Right cardiac atrium (tissue), 5 donors: Measurements from ENCODE around the gene WDR33. TPM values are rescaled to one million over a fixed set of nuclear protein-coding genes. Genes with fewer than 3 reads are reported as not detected.
A peak's percentile ranks its signal among the peaks of the same experiment; 100 is the strongest.
"Not testable (repeated sequence)": the region's sequence is repeated elsewhere in the genome, so short reads cannot be mapped to it uniquely, and the experiment has no call there.

Source experiments
- ATAC-seq, 2 donors: fragments of 200-7000 bp; cut with Tn5 transposase; one replicate each; pipeline versions ENCODE4 v1.8.0 to v1.9.1; 2020; ENCODE audit warnings: moderate library complexity in 2 of 2, mild to moderate bottlenecking in 1 of 2
- DNase-seq, 3 donors: peaks; one replicate each; pipeline ENCODE4 v3.0.0-alpha.2; 2020
- H3K27ac ChIP-seq: one replicate; pipeline ENCODE4 v1.5.1; 2013; ENCODE audit warnings: mild to moderate bottlenecking, low read length, control low read depth, moderate library complexity
- H3K27me3 ChIP-seq: one replicate; pipeline ENCODE4 v1.6.1; 2013; ENCODE audit not compliant: control insufficient read depth, insufficient read depth
- H3K4me1 ChIP-seq: one replicate; pipeline ENCODE4 v1.6.1; 2013; ENCODE audit warnings: low read length; ENCODE audit not compliant: control insufficient read depth, insufficient read depth
- H3K4me3 ChIP-seq: one replicate; pipeline ENCODE4 v1.5.1; 2013; ENCODE audit warnings: low read length, control low read depth
- H3K9me3 ChIP-seq: one replicate; pipeline ENCODE4 v1.6.1; 2013; ENCODE audit warnings: low read length; ENCODE audit not compliant: control insufficient read depth
- WGBS: extraction: QIAGEN DNeasy Blood & Tissue Kit; methylation state at CpG from one replicate; pipeline ENCODE4 v1.1.7; 2013; 5-methylcytosine and 5-hydroxymethylcytosine counted together
- intact Hi-C, 4 donors: fragments of 100-400 bp; cut with DNase I; formaldehyde crosslinking; loops; one replicate each; pipeline versions ENCODE4 v1.11.0 to v1.14.0; 2022 to 2023
- polyA plus RNA-seq: library from polyadenylated mRNA; stranded (reverse); fragments of 200-250 nt; gene quantifications from one replicate; pipeline ENCODE4 v1.2.3, GENCODE V29; 2013
- total RNA-seq, 4 donors: library from RNA; stranded (reverse); fragmentation: NEBNext Ultra II Directional; extraction: Animal tissue kit (Norgen Biotek cat#: 25700); gene quantifications; one replicate each; pipeline ENCODE4 v1.2.1, GENCODE V29; 2021
- donor health status: healthy with polysubstance abuse.
- donor health status: DM: no; HTN: yes; CAD: no.
- donor health status: DM: no; HTN: no; CAD: no.
- donor health status: DM: no; HTN: yes; CAD: no; lungs with severe emphysema.
- donor health status: DM: yes; HTN: yes; CAD: no.

WDR33 gene
- total and polyA plus RNA-seq, 5 donors, result 12.7 to 45.7 (median 40.9) TPM

DNA sequence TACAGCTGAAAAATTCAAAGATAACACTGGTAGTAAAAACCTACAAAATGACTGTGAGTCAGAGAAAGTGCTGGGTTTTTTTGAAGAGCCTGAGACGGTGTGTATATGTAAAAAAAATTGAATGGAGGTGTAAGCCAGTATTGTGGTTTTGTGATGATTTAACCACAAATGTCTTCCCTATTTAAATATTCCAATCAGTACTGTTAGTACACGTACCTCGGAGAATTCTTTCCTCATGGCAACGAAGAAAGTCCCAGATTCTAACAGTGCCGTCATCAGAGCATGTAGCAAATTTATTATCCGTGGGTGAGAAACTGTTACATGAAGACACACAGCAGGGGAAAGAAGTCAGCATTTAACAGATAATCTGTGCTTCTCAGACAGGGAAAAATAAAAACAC is 48.1 kb downstream of the WDR33 start:
- Histone ChIP-seq H3K9me3 (no peaks in the 10 kb centered on the region), H3K27ac (no peak overlapping the region), H3K4me3 (no peak overlapping the region), H3K27me3 (no peaks in the 10 kb centered on the region), H3K4me1 (no peaks in the 10 kb centered on the region)
- intact Hi-C loops, result no loop called here
- DNase-seq, result no peak
- WGBS, result 66% methylated on average over 6 of the region's 6 CpGs
- no peak for ATAC-seq

DNA sequence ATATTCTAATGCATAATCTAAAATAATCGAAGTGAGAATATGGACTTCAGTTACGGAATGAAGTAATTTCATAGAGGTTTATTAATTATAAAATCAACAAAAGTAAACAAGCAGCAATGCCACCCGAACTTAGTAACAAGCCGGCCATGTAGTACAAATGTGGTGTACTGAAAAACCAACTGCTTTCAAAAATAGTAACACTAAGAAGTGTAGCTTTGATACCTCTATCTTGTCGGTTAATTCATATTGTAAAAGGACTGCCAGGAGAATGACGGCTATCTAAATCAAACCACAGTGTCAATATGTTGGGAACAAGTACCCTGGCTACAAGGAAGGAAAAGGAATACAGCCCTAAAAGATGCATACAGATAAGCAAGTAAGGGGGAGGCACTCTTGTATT is 48.5 kb downstream of the WDR33 start:
- WGBS, result 71% methylated on average over 6 of the region's 6 CpGs
- Histone ChIP-seq H3K4me1 (no peaks in the 10 kb centered on the region), H3K27me3 (no peaks in the 10 kb centered on the region), H3K4me3 (no peak overlapping the region), H3K9me3 (no peaks in the 10 kb centered on the region), H3K27ac (no peak overlapping the region)
- ATAC-seq (peak; percentile 49 to 55), DNase-seq (no peak)
- intact Hi-C loops, result no loop called here

DNA sequence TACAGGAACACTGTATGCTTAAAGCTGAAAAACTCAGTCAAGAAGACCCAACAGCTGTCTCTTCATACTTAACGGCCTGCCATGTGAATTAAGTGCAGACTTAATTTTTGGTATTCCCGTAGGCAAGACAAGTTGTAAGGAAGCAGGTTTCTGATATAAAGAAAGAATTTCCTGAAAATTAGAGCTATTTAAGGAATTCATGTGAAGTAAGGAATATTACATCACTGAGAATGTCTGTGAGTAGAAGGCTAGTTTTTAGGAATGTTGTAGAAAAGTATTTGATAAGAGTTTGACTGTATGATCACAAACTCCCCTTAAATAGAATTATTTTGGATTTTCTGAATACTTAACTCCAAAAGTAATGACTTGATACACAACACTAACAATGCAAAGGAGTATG is 51.0 kb downstream of the WDR33 start:
- no peaks in the 10 kb centered on the region for H3K9me3 ChIP-seq
- no peak overlapping the region for H3K27ac ChIP-seq
- ATAC-seq, result no peak
- H3K4me1 ChIP-seq, result no peaks in the 10 kb centered on the region
- H3K27me3 ChIP-seq, result no peaks in the 10 kb centered on the region
- H3K4me3 ChIP-seq, result no peak overlapping the region
- intact Hi-C loops, result no loop called here
- DNase-seq, result no peak
- 73% methylated on average over 2 of the region's 2 CpGs for WGBS

DNA sequence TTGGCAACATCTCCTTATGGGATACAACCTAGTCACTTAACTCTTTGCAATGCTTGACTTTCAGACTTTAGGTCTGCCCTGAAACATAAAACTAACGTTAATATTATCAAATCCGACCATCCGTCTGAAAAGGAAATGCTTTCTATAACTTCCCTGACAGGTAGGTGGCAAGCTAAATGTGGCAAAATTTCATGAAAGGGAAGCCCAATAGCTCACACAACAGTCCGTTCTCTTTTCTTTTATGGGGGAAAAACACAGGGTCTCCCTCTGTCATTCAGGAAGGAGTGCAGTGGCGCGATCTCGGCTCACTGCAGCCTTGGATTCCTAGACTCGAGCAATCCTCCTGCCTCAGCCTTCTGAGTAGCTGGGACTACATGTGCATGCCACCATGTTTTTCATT is 56.8 kb downstream of the WDR33 start:
- Histone ChIP-seq H3K9me3 (no peaks in the 10 kb centered on the region), H3K4me3 (no peak overlapping the region), H3K4me1 (no peaks in the 10 kb centered on the region), H3K27me3 (no peaks in the 10 kb centered on the region), H3K27ac (no peak overlapping the region)
- WGBS, result 90% methylated on average over 8 of the region's 8 CpGs
- intact Hi-C loops, result no loop called here
- no peak for ATAC-seq
- no peak for DNase-seq

DNA sequence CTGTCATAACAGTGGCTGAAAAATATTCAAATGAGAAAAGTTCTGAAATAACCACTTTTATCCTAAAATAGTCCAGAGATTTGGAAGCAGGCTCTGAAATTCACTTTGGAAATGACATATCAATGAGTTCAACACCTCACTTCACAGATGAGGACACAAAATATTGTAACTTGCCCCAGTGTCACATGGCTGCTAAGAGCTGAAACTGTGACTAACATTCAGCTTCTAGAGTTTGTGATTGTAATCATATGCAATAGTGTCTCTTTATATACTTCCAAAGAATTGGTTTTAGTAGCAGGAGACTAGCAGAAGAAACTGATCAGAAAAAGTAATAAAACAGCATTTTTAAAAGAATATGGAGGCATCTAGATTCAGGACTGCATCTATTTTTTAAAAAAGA is 57.6 kb downstream of the WDR33 start:
- no peak overlapping the region for H3K4me3 ChIP-seq
- H3K27ac ChIP-seq, result no peak overlapping the region
- DNase-seq, result no peak
- no peaks in the 10 kb centered on the region for H3K9me3 ChIP-seq
- no peaks in the 10 kb centered on the region for H3K4me1 ChIP-seq
- H3K27me3 ChIP-seq, result no peaks in the 10 kb centered on the region
- no peak for ATAC-seq
- intact Hi-C loops, result no loop called here

DNA sequence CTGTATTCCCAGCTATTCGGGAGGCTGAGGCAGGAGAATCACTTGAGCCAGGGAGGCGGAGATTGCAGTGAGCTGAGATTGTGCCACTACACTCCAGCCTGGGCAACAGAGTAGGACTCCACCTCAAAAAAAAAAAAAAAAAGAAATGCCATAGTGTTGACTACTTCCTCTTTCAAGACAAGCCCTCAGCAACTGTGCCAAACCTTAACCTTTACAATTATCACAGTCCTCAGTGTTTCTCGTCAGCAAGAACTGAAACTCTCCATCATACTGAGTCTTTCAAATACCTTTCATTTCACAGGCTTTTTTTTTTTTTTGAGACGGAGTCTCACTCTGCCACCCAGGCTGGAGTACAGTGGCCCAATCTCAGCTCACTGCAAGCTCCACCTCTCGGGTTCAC is 61.4 kb downstream of the WDR33 start:
- WGBS, result 73% methylated on average over 5 of the region's 5 CpGs

DNA sequence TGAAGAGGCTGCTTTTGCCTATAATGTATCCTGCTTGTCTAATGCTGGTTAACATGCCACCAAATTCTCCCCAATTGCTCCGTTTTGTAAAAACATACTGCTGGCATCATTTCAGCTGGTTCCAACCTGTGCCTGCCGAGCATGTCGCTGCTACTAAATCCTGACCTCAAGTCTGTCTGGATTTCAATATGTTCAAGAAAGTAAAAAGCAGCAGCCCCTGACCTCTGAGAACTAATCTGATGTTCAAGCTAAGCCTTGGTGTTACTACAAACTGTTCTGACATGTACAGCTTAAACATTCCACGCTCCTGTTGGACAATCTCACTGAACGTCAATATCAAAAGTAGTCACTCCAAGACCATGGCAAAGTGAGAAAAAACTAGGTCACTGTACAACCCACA is 63.4 kb downstream of the WDR33 start:
- Histone ChIP-seq H3K9me3 (no peaks in the 10 kb centered on the region), H3K27ac (no peak overlapping the region), H3K27me3 (no peaks in the 10 kb centered on the region), H3K4me3 (no peak overlapping the region), H3K4me1 (no peaks in the 10 kb centered on the region)
- ATAC-seq (no peak), DNase-seq (no peak)
- 93% methylated on average over 5 of the region's 5 CpGs for WGBS
- intact Hi-C loops, result no loop called here

More for the DNA sequence above, 61.4 kb downstream of the WDR33 start:
- DNase-seq, H3K27me3 ChIP-seq, H3K9me3 ChIP-seq, intact Hi-C loops, H3K27ac ChIP-seq, H3K4me1 ChIP-seq, H3K4me3 ChIP-seq: not testable (repeated sequence)
- peak; percentile 22 to 79 for ATAC-seq

DNA sequence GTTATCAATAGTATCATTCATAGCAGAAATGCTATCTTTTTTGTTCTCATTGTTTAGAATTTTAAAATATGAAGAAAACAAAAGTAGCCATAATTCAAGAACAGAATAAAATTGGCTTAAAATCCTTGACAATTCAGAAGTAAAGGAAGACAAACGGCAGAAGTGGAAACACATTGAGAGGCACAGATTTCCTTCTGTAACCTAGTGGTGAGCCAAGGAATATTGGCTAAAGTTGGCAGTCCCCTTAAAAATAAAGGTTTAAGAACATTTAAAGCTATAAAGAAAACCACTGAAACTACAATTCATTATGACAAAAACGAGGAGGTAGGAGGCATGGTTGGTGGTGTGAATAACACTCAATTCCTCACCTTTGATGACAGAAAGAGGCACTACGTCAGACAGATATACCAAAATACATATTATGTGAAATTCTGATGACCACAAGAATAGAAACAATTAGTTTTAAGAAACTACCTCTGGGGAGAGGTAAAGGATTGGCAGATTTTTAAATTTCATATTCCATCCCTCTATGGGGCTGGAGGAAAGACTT is 67.4 kb downstream of the WDR33 start:
- intact Hi-C loops, result loop anchor here in 1 of 4 donors (2.0 kb wide), 1 partner anchor 37 kb away; no protein-coding TSS in a partner anchor
- H3K4me1 ChIP-seq, result no peaks in the 10 kb centered on the region
- no peak overlapping the region for H3K27ac ChIP-seq
- H3K9me3 ChIP-seq, result no peaks in the 10 kb centered on the region
- no peaks in the 10 kb centered on the region for H3K27me3 ChIP-seq
- 73% methylated on average over 3 of the region's 3 CpGs for WGBS
- DNase-seq, result no peak
- no peak for ATAC-seq
- no peak overlapping the region for H3K4me3 ChIP-seq

DNA sequence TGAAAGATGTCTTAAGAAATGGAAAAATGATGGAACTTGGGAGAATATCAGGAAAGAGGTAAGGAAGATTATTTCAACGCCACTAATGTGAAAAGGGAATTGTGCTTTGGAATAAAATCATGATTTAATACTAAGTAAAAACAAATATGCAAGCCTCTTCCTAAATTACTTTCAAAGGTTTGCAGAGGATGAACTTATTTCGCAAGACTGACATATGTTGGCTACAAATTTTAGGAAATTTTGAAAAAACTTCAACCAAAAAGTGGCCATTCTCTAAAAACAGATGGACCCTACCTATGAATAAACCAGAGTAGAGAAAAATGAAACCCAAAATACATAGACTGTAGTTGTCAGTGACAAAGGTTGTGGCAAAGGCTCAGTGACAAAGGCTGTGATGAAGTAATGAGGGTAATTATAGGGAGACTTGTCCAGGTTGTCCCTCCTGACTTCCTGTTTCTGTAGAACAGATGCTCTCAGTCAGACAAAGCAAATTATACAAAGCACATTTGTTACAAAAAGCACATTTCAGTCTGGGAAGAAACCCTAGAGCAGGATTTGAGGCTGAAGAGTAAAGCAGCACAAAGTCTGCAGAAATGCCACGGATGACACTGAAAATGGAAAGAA is 70.2 kb downstream of the WDR33 start:
- DNase-seq (no peak), ATAC-seq (no peak)
- H3K4me3 ChIP-seq, result no peak overlapping the region
- 92% methylated on average over 3 of the region's 3 CpGs for WGBS
- no peak overlapping the region for H3K27ac ChIP-seq
- intact Hi-C loops, result no loop called here
- H3K9me3 ChIP-seq, result no peaks in the 10 kb centered on the region
- H3K27me3 ChIP-seq, result no peaks in the 10 kb centered on the region
- no peaks in the 10 kb centered on the region for H3K4me1 ChIP-seq

DNA sequence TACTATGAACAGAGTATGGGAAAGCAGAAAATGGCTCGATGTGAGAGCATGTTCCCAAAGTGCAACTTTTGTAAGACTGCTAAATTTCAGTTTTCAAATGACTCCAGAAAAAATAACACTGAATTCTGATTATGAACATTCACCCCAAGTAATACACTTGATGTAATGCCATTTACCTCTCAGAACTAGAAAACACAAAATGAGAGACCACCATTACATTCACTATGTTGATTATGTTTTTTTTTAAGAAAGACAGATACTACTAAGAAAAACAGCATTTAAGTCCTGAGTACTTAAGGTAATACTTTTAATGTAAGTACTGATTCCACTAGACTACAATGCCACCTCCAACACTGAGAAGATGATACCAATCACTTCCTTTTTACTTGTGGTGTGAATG is 71.2 kb downstream of the WDR33 start:
- no peak for DNase-seq
- H3K27me3 ChIP-seq, result no peaks in the 10 kb centered on the region
- no peak overlapping the region for H3K4me3 ChIP-seq
- peaks cover 3% of the 10 kb centered on the region for H3K4me1 ChIP-seq
- ATAC-seq, result no peak
- intact Hi-C loops, result no loop called here
- no peaks in the 10 kb centered on the region for H3K9me3 ChIP-seq
- H3K27ac ChIP-seq, result no peak overlapping the region
- WGBS, result 90% methylated on average over 1 of the region's 1 CpG

DNA sequence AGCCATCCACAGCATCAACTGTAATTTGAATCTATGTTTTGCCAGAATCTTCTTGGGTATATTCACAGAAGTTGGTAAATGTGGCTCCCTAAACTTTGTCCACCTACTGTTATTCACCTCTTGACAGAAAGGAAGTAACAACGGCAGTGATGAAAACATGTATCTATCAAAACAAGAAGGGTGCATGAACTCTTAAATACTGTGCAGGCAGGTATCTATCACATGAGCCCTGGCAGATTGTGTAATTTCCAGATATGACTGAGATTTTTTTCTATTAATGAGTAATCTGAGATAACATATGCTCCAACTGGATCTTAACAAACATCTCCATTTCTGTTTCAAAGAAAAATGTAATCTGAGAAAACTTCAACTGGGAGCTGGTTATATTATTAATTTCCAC is 73.1 kb downstream of the WDR33 start:
- Histone ChIP-seq H3K27ac (no peak overlapping the region), H3K9me3 (no peaks in the 10 kb centered on the region), H3K4me3 (no peak overlapping the region), H3K4me1 (peaks cover 6% of the 10 kb centered on the region), H3K27me3 (no peaks in the 10 kb centered on the region)
- ATAC-seq (no peak), DNase-seq (no peak)
- intact Hi-C loops, result no loop called here
- WGBS, result 64% methylated on average over 1 of the region's 1 CpG
